Kidney epithelial cell (primary cell): ENCODE results near the gene KCNQ1. TPM values are rescaled to one million over a fixed set of nuclear protein-coding genes. Genes with fewer than 3 reads are reported as not detected.
"Not testable (repeated sequence)": the region's sequence is repeated elsewhere in the genome, so short reads cannot be mapped to it uniquely, and the experiment has no call there.

Experiments used
- DNase-seq: peaks from one replicate; pipeline ENCODE4 v3.0.0-alpha.2; 2010; ENCODE audit warnings: low read depth
- H3K27me3 ChIP-seq: 2 replicates; pipeline ENCODE4 v1.6.0; 2011; ENCODE audit warnings: low read length; ENCODE audit not compliant: control insufficient read depth, insufficient read depth
- H3K36me3 ChIP-seq: 2 replicates; pipeline ENCODE4 v1.5.1; 2011; ENCODE audit warnings: low read length; ENCODE audit not compliant: control insufficient read depth, insufficient read depth
- H3K4me3 ChIP-seq: 2 replicates; pipeline ENCODE4 v1.5.1; 2011; ENCODE audit warnings: low read depth, mild to moderate bottlenecking, control low read depth, low read length
- total RNA-seq: library from RNA; depleted of rRNA; stranded (reverse); fragments of >200 nt; gene quantifications from 2 replicates; pipeline ENCODE4 v1.2.3, GENCODE V29; 2015
- TF ChIP-seq, protein P1 (sequence below): IDR thresholded peaks from 2 replicates; pipeline ENCODE4 v1.5.1; 2011; ENCODE audit warnings: mild to moderate bottlenecking, moderate library complexity, low read length, control low read depth, inconsistent platforms; ENCODE audit not compliant: insufficient read depth, poor library complexity, severe bottlenecking

The KCNQ1 gene
- total RNA-seq, 1 donor from 2014 or later: 2.3 TPM

DNA sequence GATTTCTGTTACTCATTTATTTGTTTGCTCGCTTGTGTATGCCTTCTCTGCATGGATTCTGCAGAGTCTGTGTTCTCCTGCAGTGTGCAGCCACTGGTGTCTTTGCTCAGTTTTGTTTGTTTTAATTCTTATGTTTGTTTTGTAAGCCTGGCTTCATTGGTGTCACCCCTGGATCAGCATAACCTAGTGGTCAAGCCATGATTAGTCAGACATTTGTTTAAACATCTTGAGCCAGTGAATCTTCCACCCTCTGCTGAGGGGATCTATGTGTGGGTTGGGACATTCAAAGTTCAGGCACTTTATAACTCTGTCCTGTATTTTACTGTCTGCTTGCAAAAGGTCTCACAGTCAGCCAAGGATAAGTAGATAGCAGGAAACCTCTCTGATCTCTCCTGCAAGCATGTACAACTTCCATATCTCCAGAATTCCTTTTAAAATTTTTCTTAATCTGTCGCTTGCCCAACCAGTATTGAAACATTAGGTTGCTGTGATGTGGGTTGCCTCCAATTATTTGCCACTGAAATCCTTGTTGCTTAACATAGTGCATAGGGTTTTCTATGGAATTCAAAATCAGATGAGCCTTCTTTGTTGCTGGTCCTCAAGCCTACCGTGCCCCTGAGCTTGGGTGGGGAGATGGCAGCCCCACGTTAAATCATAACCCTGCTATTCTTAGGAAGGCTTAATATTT lies 168.2 kb downstream of the KCNQ1 start:
- DNase-seq: no peak
- TF ChIP-seq, protein P1, sequence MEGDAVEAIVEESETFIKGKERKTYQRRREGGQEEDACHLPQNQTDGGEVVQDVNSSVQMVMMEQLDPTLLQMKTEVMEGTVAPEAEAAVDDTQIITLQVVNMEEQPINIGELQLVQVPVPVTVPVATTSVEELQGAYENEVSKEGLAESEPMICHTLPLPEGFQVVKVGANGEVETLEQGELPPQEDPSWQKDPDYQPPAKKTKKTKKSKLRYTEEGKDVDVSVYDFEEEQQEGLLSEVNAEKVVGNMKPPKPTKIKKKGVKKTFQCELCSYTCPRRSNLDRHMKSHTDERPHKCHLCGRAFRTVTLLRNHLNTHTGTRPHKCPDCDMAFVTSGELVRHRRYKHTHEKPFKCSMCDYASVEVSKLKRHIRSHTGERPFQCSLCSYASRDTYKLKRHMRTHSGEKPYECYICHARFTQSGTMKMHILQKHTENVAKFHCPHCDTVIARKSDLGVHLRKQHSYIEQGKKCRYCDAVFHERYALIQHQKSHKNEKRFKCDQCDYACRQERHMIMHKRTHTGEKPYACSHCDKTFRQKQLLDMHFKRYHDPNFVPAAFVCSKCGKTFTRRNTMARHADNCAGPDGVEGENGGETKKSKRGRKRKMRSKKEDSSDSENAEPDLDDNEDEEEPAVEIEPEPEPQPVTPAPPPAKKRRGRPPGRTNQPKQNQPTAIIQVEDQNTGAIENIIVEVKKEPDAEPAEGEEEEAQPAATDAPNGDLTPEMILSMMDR: no peak
- no peak overlapping the region for H3K4me3 ChIP-seq
- no peaks in the 10 kb centered on the region for H3K36me3 ChIP-seq
- no peaks in the 10 kb centered on the region for H3K27me3 ChIP-seq

DNA sequence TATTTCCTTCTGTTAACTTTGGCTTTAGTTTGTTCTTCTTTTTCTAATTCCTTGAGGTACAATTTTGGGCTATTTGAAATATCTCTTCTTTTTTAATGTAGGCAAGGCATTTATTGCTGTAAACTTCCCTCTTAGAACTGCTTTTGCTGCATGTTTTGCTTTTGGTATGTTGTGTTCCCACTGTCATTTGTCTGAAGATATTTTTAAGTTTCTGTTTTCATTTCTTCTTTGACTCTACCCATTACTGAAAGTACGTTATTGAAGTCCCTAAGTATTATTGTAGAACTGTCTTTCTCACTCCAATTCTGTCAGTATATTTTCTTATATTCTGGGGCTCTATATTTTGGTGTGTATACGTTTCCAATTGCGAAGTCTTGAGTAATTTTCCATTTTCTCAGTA lies 177.1 kb downstream of the KCNQ1 start:
- TF ChIP-seq, protein P1: no peak
- Histone ChIP-seq H3K36me3 (no peaks in the 10 kb centered on the region), H3K4me3 (no peak overlapping the region), H3K27me3 (no peaks in the 10 kb centered on the region)
- DNase-seq: no peak

DNA sequence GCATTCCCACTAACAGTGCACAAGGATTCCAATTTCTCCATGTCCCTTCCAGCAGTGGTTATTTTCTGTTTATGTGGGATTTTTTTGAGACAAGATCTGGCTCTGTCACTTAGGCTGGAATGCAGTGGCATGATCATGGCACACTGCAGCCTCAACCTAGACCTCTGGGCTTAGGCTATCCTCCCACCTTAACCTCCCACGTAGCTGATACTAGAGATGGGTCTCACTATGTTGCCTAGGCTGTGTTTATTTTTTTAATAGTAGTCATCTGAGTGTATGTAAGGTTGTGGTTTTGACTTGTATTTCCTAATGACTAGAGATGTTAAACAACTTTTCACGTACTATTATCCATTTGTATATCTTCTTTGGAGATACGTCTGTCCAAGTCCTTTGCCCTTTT lies 180.4 kb downstream of the KCNQ1 start:
- DNase-seq: no peak
- Histone ChIP-seq H3K36me3 (no peaks in the 10 kb centered on the region), H3K4me3 (no peak overlapping the region), H3K27me3 (no peaks in the 10 kb centered on the region)
- TF ChIP-seq, protein P1: no peak

DNA sequence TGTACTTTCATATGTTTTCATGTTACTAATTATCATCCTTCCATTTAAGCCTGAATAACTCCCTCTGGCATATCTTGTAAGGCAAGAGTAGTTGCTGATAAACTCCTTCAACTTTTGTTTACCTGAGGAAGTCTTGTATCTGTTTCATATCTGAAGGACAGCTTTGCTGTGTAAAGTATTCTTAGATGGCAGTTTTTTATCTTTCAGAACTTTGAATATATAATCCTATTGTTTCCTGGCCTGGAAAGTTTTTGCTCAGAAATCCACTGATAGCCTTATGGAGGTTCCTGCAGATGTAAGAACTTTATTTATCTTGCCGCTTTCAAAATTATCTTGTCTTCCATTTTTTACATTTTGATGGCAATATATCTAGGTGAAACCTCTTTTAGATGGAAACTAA lies 185.9 kb downstream of the KCNQ1 start:
- H3K27me3 ChIP-seq: no peaks in the 10 kb centered on the region
- no peak for DNase-seq
- no peaks in the 10 kb centered on the region for H3K36me3 ChIP-seq
- no peak overlapping the region for H3K4me3 ChIP-seq
- TF ChIP-seq, protein P1: no peak

DNA sequence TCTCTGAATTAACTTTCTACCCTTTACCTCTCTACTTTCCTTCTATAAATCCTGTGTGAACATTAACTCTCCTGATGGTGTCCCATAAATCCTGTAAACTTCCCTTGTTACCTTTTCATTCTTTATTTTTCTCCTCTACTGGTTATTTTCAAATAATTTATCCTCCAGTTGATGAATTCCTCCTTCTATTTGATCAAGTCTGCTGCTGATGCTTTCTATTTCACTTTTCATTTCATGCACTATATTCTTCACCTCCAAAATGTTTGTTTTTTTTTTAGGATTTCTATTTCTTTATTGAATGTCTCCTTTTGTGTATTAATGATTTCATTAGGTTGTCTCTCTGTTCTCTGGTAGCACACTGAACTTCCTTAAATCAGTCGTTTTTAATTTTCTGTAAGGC lies 186.4 kb downstream of the KCNQ1 start:
- no peaks in the 10 kb centered on the region for H3K27me3 ChIP-seq
- no peaks in the 10 kb centered on the region for H3K36me3 ChIP-seq
- TF ChIP-seq, protein P1: no peak
- no peak for DNase-seq
- H3K4me3 ChIP-seq: no peak overlapping the region

DNA sequence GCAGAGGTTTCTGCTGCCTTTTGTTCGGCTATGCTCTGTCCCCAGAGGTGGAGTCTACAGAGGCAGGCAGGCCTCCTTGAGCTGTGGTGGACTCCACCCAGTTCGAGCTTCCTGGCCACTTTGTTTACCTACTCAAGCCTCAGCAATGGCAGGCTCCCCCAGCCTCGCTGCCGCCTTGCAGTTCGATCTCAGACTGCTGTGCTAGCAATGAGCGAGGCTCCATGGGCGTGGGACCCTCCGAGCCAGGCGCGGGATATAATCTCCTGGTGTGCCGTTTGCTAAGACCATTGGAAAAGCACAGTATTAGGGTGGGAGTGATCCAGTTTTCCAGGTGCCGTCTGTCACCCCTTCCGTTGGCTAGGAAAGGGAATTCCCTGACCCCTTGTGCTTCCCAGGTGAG lies 195.0 kb downstream of the KCNQ1 start:
- not testable (repeated sequence) for H3K4me3 ChIP-seq, H3K27me3 ChIP-seq, H3K36me3 ChIP-seq, DNase-seq
